ENCODE measurements around the gene PALLD.

The PALLD gene

DNA sequence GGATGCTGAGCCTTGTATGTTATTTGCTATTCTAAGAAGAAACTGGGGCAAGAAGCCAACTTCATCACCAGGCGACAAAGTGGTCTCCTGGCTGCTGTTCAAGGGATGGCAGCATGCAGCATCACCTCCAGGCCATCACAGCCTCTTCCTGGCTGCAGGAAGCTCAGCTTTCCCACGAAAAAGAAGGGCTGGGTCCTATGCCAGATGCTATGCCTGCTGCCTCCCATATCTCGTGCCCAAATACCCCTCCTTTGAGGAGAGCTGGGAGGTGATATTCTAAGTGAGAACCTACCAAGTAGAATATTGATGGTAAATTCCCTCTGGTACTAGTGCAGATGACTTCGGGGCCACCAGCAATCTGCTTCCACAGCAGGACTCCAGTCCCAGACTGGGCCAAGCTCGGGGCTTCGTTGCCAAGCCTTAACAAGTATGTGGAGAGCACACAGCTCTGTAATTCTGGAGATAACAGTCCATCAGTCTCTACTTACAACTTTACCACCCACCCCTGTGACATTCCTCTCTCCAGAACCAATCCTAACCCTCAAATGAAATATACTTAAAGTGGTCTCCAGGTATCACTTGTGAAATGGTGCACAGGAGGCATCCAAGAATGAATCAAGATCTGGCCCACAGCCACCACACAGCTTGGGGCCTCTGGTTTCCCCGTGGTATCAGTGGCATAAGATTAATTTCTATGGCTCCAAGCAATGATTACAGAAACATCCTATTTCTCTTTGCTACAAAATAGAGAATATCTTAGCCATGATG lies 149.3 kb downstream of the PALLD start:
- no peak for DNase-seq

DNA sequence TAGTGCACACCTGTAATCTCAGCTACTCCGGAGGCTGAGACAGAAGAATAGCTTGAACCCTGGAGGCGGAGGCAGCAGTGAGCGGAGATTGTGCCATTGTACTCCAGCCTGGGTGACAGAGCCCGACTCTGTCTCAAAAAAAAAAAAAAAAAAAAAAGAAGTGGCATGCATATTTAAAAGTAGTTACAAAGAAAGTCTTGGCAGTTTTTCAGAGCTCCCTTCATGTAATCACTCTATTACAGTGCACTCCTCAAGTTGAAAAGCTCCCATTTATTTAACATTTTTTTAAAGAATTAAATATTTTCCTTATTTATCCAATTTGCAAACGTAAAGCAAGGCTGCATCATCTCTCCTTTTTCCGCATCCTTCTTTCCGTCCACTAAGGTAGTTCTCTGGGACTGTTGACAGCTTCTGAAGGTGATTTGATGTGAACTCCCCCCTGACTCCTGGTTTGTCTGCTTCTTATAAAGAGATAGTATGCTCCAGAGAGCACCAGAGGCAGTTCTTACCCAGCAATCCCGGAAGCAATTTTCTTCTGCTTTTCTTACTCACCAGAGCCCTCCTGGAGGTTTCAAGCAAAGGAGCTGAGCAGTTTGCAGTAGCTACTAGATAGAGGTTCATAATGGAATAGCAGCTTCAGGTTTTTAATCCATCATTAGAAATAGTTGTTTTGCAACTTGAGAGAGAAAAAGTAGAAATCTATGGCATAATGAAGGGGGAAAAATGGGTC lies 151.0 kb downstream of the PALLD start:
- no peak for DNase-seq

DNA sequence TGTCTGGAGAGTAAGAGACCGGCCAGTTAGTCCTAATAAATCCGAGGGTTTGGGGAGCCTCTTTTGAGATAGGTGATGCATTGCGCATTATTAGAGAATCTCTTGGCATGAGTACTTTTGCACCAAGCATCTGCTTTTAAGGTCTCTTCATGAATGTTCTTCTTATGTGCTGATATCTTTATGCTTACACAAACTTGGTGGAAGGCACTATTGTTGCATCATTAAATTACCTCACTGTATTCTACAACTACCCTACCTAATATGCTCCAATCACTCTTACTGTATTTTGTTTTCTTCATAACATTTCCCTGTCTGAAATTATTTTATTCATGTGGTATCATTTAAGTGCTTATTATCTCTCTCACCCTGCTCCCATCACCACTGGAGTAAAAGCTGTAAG lies 151.6 kb downstream of the PALLD start:
- DNase-seq = no peak

DNA sequence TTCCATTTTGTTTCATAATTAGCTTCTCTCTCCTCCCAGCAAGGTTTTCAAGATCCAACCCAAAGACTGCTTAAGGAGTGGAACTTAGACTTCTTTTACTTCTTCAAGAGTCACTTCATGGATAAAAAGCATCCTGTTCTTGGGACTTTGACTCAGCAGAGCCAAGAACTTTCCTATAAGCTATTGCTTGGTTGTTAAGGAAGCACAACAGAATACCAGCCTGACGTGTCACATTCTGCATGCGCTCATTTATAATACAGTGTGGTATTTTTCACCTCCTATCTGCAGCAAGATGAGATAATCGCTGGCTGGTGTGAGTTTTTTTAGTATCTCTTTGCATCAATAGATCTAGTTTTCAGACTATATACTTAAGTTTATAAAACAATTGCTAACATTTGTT lies 152.1 kb downstream of the PALLD start:
- no peak for DNase-seq

DNA sequence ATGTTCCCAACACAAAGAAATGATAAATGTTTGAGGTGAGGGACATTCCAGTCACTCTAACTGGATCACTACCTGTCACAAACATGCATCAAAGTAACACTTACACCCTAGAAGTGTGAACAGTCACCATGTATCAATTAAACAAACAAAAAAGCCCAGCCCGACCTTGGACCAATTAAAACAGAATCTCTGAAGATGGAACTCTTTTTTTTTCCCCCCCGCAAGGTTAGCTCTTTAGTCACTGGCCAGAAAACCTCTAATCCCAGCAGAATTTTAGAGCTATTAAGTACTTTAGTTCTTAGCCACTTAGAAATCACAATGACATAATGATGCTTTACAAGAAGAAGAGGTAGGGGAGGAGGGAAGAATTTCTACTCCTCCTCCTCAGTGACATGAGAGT lies 154.5 kb downstream of the PALLD start:
- DNase-seq = no peak

DNA sequence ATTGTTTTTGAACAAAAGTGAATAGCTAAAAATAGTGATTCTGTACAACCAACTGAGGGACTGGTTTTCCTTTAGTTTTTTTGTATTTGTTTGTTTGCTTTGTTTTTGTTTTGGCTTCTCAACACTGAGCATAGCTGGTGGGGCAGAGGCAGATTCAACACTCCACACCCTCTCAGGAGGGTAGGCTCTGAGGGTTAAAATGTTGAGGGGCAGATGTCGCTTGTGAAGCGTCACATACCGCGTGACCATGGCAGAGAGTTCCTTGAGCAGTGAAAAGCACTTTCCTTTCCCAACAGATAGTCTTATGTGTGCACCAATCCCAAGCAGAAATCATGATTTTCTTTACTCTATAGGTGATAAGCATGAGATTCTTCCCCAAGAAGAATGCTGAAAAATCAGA lies 155.0 kb downstream of the PALLD start:
- no peak for DNase-seq

DNA sequence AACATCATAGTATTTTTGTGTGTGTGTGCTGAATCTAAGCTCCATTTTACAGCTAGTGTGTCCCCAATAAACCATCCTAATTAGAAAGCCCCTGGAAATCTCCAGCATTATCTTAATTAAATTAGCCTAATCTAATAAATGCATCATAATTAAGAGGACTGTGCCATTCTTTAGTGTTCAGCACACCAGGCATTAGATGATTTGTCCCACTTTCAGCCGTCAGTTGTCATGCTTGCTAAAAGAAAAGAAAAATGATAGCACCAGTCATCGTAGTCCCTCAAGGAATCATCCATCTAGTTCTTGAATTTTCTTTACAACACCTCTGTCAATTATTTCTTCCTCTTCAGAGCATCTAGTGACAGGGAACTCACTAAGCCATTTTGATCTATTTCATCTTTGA lies 155.9 kb downstream of the PALLD start:
- no peak for DNase-seq

DNA sequence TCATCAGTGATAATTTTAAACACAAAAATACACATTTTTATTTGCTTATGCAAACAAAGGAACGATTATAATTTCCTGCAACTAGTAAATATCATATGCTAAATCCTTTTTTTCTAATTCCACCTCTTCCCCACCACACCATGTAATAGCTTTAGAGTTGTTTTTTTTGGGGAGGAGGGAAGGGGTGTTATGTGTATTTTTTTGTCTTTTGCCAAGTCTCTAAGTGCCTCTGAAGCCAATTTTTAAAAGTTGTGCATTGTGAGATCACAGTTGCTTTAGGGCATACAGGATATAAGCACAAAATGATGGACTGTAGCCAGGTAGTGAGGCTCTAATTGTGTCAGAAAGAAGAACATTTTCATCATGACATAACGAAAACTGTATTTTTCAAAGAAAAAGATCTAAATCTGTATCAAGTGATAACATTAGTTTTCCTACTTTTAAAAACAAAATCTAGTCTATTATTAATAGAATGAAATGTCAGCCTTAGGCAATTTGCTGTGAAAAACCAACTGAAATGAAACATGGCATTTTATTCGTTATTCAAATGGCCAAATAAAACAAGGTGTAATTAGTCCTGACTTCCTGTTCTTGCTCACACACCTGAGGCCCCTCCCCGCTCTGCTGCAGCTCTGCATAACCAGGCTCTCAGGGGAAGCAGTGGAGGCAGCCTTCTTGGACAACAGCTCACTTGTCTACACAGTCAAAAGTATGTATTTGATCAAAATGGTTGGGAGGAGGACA lies 157.4 kb downstream of the PALLD start:
- no peak for DNase-seq

DNA sequence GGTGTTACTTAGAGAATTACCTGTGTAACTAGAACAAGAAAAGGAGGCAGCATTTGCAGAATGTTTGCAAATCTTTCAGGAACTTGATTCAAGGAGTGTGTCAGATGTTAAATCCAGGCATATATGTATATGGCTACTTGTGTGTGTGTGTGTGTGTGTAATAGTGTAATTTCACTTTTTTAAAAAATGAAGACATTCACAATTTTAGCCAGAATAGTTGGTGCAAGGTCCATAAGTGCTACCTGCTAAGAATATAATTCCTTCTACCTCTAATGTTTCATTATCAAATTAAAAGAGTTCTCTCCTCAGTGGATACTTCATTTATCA lies 158.0 kb downstream of the PALLD start:
- no peak for DNase-seq

DNA sequence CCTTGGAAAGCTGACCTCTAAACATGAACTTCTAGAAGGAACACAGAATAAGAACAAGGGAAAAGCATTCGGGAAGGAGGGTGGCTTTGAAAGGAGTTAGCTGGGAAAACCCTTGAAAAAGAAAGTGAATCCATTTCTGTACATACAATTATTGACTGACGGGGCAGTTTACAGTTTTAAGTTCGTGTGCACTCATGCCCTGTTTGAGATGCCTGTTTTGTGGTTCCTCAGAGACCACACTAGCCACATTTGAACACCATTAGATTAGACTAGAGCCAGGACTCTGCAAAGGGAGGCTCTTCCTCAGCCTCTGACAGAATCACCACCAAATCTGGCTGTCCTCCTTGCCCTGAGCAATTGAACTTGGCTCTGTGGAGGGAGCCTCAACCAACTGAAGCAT lies 158.3 kb downstream of the PALLD start:
- no peak for DNase-seq

DNA sequence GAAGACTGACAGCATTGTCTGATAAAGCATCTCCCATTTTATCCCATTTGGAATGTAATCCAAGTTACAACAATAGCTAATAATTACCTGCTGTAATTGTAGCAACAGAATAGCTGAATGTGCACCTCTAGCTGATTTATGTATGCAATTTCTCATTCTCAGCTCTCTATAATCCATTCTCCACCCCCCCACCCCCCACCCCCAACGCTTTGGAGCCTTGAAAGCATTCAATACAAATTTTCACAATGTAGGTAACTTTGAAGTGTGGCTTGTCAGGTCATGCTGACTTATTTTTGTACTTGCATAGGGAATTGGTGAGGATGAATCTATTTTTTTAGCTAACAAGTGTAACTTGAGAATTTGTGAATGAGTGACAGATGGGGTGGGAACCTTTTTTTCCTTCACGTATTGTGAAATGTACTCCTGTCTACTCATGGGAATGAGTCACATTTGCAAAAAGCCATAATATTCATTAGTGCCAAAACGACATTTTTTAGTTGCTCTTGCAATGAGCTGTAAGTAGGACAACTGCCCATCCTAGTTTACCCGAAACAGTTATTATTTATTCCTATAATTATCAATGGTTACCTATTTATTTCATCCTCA lies 159.3 kb downstream of the PALLD start:
- DNase-seq = no peak

DNA sequence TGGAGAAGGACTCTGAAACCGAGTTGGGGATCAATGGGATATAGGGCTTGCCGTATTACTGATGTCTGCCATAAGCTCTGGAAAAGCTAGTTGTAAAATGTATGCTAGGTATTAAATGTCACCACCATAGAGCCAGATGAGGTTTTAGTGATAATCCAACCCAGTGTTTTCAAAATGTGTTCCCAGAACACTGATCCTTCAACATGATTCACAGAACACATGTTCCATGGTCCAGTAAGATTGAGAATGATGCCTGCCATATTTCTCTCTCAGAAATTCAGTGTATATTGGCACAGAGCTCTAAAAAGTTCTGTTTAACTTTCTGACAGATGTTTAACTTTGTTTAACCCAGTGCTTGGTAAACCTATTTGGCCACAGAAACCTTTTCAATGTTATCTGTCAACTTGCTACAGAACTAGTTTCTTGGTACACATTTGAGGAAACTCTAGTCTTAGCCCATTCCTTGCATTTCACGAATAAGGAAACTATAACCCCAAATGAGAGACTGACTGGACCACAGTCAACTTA lies 160.2 kb downstream of the PALLD start:
- DNase-seq = no peak

DNA sequence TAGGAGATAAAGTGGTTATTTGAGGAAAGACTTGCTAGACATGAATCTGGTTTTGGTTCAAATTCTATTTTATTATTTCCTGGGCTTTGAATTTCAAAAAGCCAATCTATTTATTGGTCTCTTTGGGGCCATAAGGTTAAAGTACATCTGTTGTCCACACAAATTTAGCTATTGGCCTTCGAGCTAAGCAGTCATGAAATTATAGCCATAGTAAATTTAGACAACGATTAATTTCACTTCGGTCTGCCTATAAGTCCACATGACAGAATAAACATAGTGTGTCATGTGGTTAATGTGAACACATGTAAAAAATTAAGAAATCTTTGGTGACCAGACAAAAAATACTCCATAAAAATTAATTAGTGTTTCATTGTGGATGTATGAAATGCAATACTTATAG lies 161.9 kb downstream of the PALLD start:
- DNase-seq = no peak

DNA sequence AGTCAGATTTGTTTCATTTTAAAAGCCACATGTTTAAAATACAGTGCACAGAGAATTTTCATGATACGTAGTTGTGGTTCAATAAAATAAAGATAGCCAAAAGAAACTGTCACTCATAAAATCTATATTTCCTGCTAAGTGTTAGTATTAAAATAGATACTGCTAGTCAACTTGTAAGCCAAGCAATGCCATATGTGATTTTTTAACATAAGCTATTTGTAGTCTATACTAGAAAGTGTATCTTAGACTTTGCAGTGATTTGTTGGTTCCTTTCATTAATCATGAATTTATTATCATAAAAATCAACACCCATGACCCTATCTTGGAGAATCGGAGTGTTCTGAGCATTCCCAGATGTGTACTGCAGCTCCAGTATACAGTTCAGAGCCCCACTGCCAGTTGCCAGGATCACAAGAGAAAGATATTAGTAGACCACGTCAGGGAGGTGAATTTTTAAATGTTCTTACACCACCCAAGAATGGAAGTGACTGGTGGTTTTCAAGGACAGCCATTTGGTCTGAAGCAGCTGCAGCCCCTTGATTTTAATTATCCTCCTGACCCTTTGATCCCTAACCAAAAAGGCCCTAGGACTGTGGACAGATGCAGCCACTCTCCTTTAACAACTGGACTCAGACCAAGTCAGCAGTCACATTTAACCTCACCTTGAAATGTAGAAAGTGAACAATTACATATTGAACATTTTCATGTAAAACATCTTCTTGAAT lies 163.1 kb downstream of the PALLD start:
- no peak for DNase-seq

DNA sequence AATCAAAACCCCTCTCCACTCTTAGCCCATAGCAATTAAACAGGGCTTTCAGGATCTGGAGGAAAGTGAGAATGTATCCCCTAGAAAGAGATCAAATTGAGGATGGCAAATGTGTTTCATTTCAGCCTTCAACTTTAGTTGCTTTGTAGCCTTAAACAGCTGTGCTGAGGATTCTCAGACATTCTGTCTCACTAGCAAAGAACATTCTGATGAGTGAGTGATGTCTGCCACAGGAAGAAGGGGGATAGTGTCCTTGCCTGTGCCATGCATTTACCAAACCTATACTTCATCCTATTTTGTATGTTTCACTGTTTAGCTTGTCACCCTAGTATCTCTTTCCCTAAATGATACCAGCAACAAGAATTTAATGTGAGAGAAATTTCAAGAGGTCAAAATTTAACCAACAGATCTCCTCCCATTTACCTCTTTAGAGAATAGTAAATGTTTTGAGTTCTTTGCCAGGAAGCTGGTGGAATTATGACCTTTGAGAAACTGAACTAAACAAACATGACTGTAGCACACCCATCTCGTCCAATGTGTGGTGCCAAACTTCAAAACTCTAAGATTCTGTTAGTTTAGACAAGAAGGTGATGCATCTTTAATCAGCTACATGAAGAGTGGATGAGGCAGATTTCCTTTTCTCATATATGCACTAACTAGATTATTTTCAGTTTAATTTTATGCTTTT lies 165.6 kb downstream of the PALLD start:
- no peak for DNase-seq

DNA sequence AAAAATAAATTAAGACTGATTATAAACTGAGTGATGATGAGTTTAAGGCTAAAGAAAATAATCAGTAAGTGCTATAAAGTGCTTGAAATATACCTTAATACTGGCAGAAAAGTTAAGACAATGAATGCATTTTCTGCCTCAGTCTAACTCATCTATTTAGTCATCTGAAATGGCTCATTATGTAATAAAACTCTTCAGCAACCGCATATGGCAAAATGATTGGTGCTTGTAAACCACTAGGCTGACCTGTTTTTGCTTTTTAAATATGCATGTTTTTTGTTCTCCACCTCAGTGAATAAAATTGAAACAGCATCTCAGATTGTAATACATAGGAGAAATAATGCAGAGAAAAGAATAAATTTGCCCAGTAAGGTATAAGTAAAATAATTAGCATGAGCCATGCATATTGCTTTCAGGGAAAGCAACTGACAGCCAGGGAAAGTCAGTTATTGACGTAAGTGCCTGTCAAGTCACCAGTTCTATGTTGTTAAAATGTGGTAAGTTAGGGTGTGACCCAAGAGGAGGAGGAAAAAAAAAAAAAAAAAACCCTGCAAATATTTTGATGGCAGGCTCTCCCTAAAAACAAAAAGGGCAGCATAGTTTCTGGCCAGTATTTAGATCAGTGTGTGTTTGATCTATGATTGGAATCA lies 167.5 kb downstream of the PALLD start:
- DNase-seq = no peak

DNA sequence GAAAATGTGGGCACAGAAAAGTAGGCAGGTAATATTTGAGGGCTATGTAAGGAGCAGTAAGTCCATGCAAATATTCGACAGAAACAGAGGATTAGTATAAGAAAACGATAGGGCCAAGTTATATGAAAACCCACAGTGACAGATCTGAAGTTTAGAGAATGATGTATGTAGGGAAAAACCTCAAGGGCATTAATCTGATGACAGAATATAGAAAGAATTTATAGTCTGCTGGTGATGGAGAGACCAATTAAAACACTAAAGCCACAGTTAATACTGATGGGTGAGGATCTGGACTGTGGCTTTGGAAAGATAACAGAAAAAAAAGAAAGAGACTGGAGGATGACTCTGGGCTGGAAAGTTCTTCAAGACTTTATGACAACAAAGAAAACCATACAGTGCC lies 169.7 kb downstream of the PALLD start:
- DNase-seq = no peak

DNA sequence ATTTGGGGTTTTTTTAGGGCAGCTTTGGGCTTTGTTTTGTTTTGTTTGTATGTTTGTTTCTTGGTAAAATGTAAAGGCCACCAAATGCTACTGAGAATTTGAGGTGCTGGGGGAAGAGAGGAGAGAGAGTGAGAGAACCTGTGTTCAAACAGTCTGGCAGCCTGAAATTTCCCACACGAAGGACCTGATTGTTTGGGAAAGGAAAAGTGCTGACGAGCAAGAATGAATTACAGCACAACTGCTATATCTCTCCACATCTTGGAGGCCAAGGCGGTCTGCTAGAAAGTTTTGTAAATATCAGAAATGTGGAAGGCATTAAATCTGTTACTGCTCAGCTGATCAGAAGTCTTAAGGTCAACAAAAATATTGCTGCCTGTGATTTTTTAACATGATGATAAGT lies 170.5 kb downstream of the PALLD start:
- DNase-seq = no peak

DNA sequence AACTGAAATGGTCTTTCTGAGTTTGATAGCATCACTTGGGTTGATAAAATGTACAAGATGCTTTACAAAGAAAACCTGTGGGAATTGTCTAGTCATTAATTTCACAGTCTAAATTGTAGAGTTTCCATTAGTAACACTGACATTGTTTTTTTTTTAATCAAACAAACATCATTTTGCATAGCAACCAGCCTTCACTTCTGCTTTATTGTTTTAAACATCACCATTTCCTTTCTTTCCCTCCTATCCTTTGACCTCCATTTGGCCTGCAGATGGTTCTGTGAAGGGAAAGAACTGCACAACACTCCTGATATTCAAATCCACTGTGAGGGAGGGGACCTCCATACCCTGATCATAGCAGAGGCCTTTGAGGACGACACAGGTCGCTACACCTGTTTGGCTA lies 171.1 kb downstream of the PALLD start:
- no peak for DNase-seq

DNA sequence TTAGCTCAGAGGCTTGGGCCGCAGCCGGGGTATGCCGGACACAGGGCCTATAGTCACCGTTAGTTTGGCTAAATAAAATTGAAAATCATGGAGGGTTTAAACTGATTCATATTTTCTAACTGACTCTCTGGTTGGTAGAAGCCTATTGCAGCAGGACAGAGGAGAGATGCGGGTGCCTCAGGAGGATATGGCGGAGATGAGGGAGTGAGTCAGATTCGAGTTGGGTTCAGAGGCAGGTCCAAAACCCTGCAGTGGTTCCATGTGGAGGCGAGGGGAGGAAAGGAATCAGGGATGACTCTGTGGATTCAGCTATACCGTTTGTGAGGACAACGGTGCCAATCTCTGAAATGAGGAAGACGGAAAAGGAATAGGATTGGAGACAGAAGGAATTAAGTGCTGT lies 176.6 kb downstream of the PALLD start:
- DNase-seq = no peak

All from right kidney (tissue), 1 donor.